Fibroblast of mammary gland (primary cell): Measurements from ENCODE around the gene VIT.

Source experiments
- DNase-seq: peaks from one replicate; pipeline ENCODE4 v3.0.0-alpha.2; 2010; ENCODE audit warnings: low read depth
- H3K4me3 ChIP-seq: 2 replicates; pipeline ENCODE4 v1.5.1; 2011; ENCODE audit warnings: low read depth, mild to moderate bottlenecking, low read length, moderate library complexity; ENCODE audit not compliant: control insufficient read depth
- CTCF ChIP-seq: conservative IDR thresholded peaks from 2 replicates; pipeline ENCODE4 v1.5.1; 2011; ENCODE audit warnings: low read depth, low read length, inconsistent platforms; ENCODE audit not compliant: control insufficient read depth, insufficient read depth

The VIT gene

DNA sequence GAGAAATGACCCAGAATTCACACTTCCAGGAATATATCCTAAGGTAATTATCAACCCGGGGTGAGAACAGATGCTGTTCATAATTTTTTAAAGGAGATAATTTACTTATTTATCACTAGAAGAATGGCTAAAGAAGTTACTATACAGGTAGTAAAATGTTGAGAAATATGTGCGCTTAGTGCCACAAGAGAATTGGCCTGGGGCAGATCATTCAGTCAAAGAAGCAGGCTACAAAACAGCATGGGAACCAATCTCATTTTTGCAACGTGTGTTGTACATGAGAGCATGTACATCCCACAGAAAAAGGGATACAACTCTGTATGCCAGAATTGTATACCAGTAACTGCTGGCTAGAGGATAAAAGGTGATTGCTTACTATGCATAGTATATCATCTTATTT, 75.2 kb downstream of the VIT start:
- no peak for DNase-seq
- no peak for TF ChIP-seq CTCF

DNA sequence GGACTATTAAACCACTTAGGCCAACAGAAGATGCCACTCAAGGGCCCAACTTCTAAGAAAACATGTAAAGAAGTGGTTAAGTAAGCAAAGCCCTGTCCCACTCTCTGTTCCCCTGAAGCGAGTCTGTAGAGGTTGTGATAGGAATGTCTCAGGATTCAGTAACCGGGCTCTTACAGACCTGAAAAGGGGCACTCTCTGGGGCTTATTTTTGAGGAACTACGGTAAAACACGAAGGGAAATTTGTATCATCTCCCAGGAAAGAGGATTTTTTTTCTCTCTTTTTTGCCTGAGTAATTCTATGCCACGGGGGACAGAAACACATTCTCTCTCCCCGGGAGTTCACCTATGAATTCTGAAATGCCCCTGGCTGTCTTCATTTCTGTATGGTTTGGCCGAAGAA, 77.4 kb downstream of the VIT start:
- no peak for TF ChIP-seq CTCF
- no peak overlapping the region for H3K4me3 ChIP-seq
- no peak for DNase-seq

More for the DNA sequence above, 75.2 kb downstream of the VIT start:
- H3K4me3 ChIP-seq, result no peak overlapping the region

DNA sequence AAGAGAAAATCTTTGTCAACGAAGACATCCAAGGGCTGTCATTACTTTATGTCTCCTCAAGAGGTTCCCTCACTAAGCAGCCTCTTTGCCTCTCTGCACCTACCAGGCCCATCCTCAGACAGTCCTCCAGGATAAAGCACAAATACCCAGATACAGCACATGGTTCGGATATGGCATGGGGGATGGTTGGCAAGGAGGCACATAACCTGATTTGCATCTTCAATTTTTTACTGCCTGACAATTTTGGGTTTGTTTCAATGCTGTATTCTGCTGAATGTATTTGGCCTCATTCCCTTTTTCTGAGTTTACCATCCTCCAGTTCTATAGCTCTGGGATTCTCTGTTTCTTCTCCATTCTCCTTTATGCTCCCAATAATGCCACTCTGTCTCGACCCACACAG, 78.8 kb downstream of the VIT start:
- no peak for DNase-seq
- TF ChIP-seq CTCF, result no peak
- H3K4me3 ChIP-seq, result no peak overlapping the region

DNA sequence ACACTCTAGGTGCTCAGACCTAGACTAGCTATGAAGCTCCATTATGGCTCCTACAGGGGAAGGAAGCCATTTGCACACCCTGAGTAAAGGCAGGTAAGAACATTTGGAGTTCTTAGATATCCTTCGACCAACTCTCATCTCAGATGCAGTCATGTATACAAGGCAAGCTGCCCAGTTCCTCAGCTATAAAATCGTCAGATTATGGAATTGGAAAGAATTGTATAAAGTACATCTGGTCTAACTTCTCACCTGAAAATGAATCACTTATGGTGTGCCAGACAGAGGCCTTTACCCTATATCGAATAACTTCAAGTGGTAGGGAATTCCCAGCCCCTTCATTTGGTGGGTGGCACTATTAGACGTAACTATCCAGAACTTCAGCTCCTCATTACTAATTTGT, 79.3 kb downstream of the VIT start:
- TF ChIP-seq CTCF, result no peak
- H3K4me3 ChIP-seq, result no peak overlapping the region
- no peak for DNase-seq

- H3K4me3 ChIP-seq, result no peak overlapping the region
- TF ChIP-seq CTCF, result no peak
- no peak for DNase-seq
These were observed 80.8 kb downstream of the VIT start for GRCh38 chr2:36777272-36777671.

DNA sequence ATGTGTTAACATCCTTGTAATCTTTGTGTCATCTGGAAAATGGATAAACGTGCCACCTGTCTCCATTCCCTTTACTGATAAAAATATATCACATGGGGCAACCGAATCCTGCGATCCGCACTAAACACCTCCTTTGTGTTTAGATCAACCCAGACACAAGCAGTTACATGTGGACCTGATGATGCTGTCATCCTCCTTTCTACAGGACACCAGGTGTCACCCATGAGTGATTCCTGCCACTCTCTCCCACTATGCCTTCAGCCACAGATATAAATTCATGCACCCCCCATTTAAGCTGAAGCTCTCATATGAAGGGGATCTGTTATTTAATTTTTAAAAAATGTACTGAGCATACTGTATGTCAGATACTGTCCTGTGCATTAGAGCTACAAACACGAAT, 81.3 kb downstream of the VIT start:
- TF ChIP-seq CTCF, result no peak
- DNase-seq, result no peak
- H3K4me3 ChIP-seq, result no peak overlapping the region

DNA sequence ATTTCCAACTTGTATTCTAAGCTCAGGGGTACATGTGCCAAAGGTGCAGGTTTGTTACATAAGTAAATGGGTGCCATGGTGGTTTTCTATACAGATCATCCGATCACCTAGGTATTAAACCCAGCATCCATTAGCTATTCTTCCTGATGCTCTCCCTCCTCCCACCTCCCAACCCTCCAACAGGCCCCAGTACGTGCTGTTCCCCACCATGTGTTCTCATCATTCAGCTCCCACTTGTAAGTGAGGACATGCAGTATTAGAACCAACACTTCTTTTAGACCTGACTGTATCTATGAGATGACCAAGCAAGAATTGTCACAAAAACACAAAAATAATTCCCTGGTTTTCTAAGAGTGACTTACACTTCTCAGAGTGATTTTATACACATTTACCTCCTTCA, 83.0 kb downstream of the VIT start:
- no peak for TF ChIP-seq CTCF
- DNase-seq, result no peak
- H3K4me3 ChIP-seq, result no peak overlapping the region
